ENCODE data around the gene FBXW11.

Gene FBXW11

DNA sequence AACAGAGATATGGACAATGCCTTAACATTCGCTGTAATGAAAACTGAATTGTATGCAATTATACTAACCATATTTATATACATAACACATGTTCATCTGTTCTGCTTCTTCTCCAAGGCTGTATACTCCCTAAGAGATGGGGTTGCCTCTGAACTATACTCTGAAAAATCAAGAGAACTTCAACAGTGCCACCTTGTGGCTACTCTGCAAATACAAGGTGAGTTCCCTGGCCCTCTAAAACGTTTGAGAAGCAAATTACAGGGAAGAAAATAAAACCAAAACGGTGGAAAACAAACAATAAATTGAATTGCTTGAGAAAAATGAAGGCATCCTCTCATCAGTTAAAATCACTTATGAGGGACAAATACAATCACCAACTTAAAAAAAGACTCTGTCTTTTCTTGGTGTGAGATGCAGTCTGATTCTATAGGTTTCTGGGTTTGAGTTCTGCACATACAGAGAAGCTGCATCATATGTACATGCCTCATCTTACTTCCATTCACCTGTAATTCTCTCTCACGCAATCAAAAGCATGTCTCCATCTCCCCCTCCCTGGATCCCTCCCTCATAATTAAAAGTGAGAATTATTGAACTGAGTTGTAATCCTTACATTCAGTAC is 98.6 kb downstream of the FBXW11 start:
- H3K4me3 ChIP-seq (ENCODE audit: low read length, poor library complexity, severe bottlenecking) = no peak overlapping the region
- H3F3A ChIP-seq (ENCODE audit: low read depth) = no peaks in the 10 kb centered on the region
- H3K27me3 ChIP-seq (ENCODE audit: insufficient read depth, low read length, poor library complexity, severe bottlenecking) = no peaks in the 10 kb centered on the region
- no peaks in the 10 kb centered on the region for H3K9me3 ChIP-seq (ENCODE audit: insufficient read depth, low read depth, low read length)
- no peak overlapping the region for H3K9ac ChIP-seq (ENCODE audit: low read depth, low read length, poor library complexity, severe bottlenecking)
- H4K20me1 ChIP-seq (ENCODE audit: insufficient read depth, low read length, poor library complexity, severe bottlenecking) = peaks cover 4% of the 10 kb centered on the region
- H3K79me2 ChIP-seq (ENCODE audit: insufficient read depth, low read length) = peaks cover 18% of the 10 kb centered on the region; the same call in 1 of the 2 replicates
- no peak overlapping the region for H2AFZ ChIP-seq (ENCODE audit: low read length)
- TF ChIP-seq, protein P1, sequence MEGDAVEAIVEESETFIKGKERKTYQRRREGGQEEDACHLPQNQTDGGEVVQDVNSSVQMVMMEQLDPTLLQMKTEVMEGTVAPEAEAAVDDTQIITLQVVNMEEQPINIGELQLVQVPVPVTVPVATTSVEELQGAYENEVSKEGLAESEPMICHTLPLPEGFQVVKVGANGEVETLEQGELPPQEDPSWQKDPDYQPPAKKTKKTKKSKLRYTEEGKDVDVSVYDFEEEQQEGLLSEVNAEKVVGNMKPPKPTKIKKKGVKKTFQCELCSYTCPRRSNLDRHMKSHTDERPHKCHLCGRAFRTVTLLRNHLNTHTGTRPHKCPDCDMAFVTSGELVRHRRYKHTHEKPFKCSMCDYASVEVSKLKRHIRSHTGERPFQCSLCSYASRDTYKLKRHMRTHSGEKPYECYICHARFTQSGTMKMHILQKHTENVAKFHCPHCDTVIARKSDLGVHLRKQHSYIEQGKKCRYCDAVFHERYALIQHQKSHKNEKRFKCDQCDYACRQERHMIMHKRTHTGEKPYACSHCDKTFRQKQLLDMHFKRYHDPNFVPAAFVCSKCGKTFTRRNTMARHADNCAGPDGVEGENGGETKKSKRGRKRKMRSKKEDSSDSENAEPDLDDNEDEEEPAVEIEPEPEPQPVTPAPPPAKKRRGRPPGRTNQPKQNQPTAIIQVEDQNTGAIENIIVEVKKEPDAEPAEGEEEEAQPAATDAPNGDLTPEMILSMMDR (conservative IDR thresholded peaks at IDR 0.05; ENCODE audit: low read length) = peak; percentile 68
- TF ChIP-seq EZH2phosphoT487 (IDR thresholded peaks at IDR 0.05; ENCODE audit: borderline replicate concordance) = no peak
- no peak overlapping the region for H3K4me2 ChIP-seq (ENCODE audit: low read depth, low read length, poor library complexity, severe bottlenecking)
- H3K4me1 ChIP-seq (ENCODE audit: insufficient read depth, low read length, poor library complexity, severe bottlenecking) = peaks cover 18% of the 10 kb centered on the region
- H3K36me3 ChIP-seq (ENCODE audit: insufficient read depth, low read length) = peaks cover 5% of the 10 kb centered on the region; the same call in 1 of the 2 replicates
- no peaks in the 10 kb centered on the region for H3K9me2 ChIP-seq (replicated peaks; ENCODE audit: low read depth, low read length)

DNA sequence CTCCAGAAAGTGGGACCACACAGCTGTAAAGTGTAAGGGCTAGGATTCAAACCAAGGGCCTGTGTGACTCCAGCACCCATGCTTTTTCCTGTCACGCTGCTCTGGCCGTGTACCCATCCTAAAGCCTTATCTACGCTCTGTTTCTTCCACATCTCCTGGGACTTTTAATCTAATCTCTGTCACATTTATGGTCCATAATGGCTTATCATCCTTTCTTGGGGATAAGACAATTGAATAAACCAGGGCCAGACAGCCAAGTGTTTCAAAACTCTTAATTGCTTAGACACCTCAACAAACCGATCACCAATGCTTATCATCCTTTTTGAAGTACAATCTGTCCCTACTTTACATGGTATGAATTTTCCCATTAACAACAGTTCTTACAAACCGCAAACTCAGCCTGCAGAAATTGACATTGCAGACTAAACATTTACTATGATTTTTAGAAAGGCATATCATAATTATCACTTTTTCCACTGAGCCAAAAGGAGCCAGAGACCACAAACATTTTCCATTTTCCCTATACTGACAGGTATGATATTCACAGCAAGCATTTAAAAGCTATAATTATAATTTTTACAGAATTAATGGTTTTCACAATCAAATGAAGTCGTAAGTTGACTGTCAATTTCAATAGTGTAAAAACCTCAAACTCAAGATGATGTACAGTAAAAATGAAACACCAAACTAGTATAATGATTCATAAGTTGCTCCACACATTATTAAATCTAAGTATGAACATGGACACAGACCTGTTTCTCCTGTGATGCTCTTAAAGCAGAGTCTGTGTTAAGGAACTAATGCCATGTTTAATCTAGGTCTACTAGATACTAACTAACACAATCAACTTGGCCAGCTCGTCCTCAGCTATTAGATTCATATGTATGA is 99.5 kb downstream of the FBXW11 start:
- no peaks in the 10 kb centered on the region for H3K9me3 ChIP-seq (ENCODE audit: insufficient read depth, low read depth, low read length)
- TF ChIP-seq EZH2phosphoT487 (IDR thresholded peaks at IDR 0.05; ENCODE audit: borderline replicate concordance) = no peak
- TF ChIP-seq, protein P1 (conservative IDR thresholded peaks at IDR 0.05; ENCODE audit: low read length) = no peak
- no peak overlapping the region for H3K9ac ChIP-seq (ENCODE audit: low read depth, low read length, poor library complexity, severe bottlenecking)
- H3K4me3 ChIP-seq (ENCODE audit: low read length, poor library complexity, severe bottlenecking) = no peak overlapping the region
- H4K20me1 ChIP-seq (ENCODE audit: insufficient read depth, low read length, poor library complexity, severe bottlenecking) = peaks cover 4% of the 10 kb centered on the region
- H3F3A ChIP-seq (ENCODE audit: low read depth) = no peaks in the 10 kb centered on the region
- H3K79me2 ChIP-seq (ENCODE audit: insufficient read depth, low read length) = peaks cover 18% of the 10 kb centered on the region; the same call in 1 of the 2 replicates
- H3K4me2 ChIP-seq (ENCODE audit: low read depth, low read length, poor library complexity, severe bottlenecking) = no peak overlapping the region
- H3K27me3 ChIP-seq (ENCODE audit: insufficient read depth, low read length, poor library complexity, severe bottlenecking) = no peaks in the 10 kb centered on the region
- H3K9me2 ChIP-seq (replicated peaks; ENCODE audit: low read depth, low read length) = no peaks in the 10 kb centered on the region
- peaks cover 18% of the 10 kb centered on the region for H3K4me1 ChIP-seq (ENCODE audit: insufficient read depth, low read length, poor library complexity, severe bottlenecking)
- no peak overlapping the region for H2AFZ ChIP-seq (ENCODE audit: low read length)
- H3K36me3 ChIP-seq (ENCODE audit: insufficient read depth, low read length) = peaks cover 5% of the 10 kb centered on the region; the same call in 1 of the 2 replicates

GRCh38 chr5:171906066-171906570 is 100.3 kb downstream of the FBXW11 start:
- no peaks in the 10 kb centered on the region for H4K20me1 ChIP-seq (ENCODE audit: insufficient read depth, low read length, poor library complexity, severe bottlenecking)
- peaks cover 15% of the 10 kb centered on the region; the same call in 1 of the 2 replicates for H3K79me2 ChIP-seq (ENCODE audit: insufficient read depth, low read length)
- no peak overlapping the region for H3K4me3 ChIP-seq (ENCODE audit: low read length, poor library complexity, severe bottlenecking)
- H3K9me2 ChIP-seq (replicated peaks; ENCODE audit: low read depth, low read length) = no peaks in the 10 kb centered on the region
- peak overlapping the region; percentile 8 for H3K9ac ChIP-seq (ENCODE audit: low read depth, low read length, poor library complexity, severe bottlenecking)
- H3F3A ChIP-seq (ENCODE audit: low read depth) = no peaks in the 10 kb centered on the region
- no peaks in the 10 kb centered on the region for H3K9me3 ChIP-seq (ENCODE audit: insufficient read depth, low read depth, low read length)
- no peak overlapping the region for H3K4me2 ChIP-seq (ENCODE audit: low read depth, low read length, poor library complexity, severe bottlenecking)
- H3K27me3 ChIP-seq (ENCODE audit: insufficient read depth, low read length, poor library complexity, severe bottlenecking) = no peaks in the 10 kb centered on the region
- H2AFZ ChIP-seq (ENCODE audit: low read length) = no peak overlapping the region
- peaks cover 18% of the 10 kb centered on the region for H3K4me1 ChIP-seq (ENCODE audit: insufficient read depth, low read length, poor library complexity, severe bottlenecking)
- H3K36me3 ChIP-seq (ENCODE audit: insufficient read depth, low read length) = peaks cover 5% of the 10 kb centered on the region; the same call in 1 of the 2 replicates
- no peak for TF ChIP-seq EZH2phosphoT487 (IDR thresholded peaks at IDR 0.05; ENCODE audit: borderline replicate concordance)
- TF ChIP-seq, protein P1 (conservative IDR thresholded peaks at IDR 0.05; ENCODE audit: low read length) = no peak

All from Loucy (cell line).